GM23338 (cell line): Measurements from ENCODE around the gene IGSF21. TPM values are rescaled to one million over a fixed set of nuclear protein-coding genes. Genes with fewer than 3 reads are reported as not detected.

Source experiments
- ATAC-seq: fragments of 200-7000 bp; cut with Tn5 transposase; 3 replicates; pipeline ENCODE4 v1.9.1; 2020
- DNase-seq: peaks from one replicate; pipeline ENCODE4 v3.0.0-alpha.2; 2015; ENCODE audit warnings: low spot score
- H2AFZ ChIP-seq: fragments of 200-600 bp; sonication (generic); 2 replicates; pipeline ENCODE4 v1.8.0; 2016; ENCODE audit warnings: antibody characterized with exemption, mild to moderate bottlenecking, moderate library complexity
- H3F3A ChIP-seq: fragments of 200-600 bp; sonication (generic); replicated peaks from 2 replicates; pipeline ENCODE4 v1.8.0; 2017; ENCODE audit warnings: antibody characterized with exemption, mixed run types, low read depth
- H3K27ac ChIP-seq: fragments of 200-600 bp; sonication (generic); 2 replicates; pipeline ENCODE4 v1.6.1; 2016; ENCODE audit warnings: low read depth
- H3K27me3 ChIP-seq: fragments of 200-600 bp; sonication (generic); 2 replicates; pipeline ENCODE4 v1.8.0; 2016; ENCODE audit warnings: mild to moderate bottlenecking, mixed run types, moderate library complexity; ENCODE audit not compliant: insufficient read depth
- H3K36me3 ChIP-seq: fragments of 200-600 bp; sonication (generic); 2 replicates; pipeline ENCODE4 v1.8.0; 2016; ENCODE audit warnings: mild to moderate bottlenecking; ENCODE audit not compliant: insufficient read depth
- H3K4me1 ChIP-seq: fragments of 200-600 bp; sonication (generic); 2 replicates; pipeline ENCODE4 v1.8.0; 2016; ENCODE audit warnings: mild to moderate bottlenecking, moderate library complexity; ENCODE audit not compliant: insufficient read depth
- H3K4me2 ChIP-seq: fragments of 200-600 bp; sonication (generic); 2 replicates; pipeline ENCODE4 v1.7.1; 2017; ENCODE audit warnings: mixed run types
- H3K4me3 ChIP-seq: fragments of 200-600 bp; sonication (generic); 2 replicates; pipeline ENCODE4 v1.6.1; 2016; ENCODE audit warnings: mixed run types
- H3K79me2 ChIP-seq: fragments of 200-600 bp; sonication (generic); replicated peaks from 2 replicates; pipeline ENCODE4 v1.8.0; 2017; ENCODE audit warnings: mild to moderate bottlenecking; ENCODE audit not compliant: insufficient read depth
- H3K9me2 ChIP-seq: fragments of 200-600 bp; sonication (generic); 2 replicates; pipeline ENCODE4 v1.8.0; 2017; ENCODE audit not compliant: insufficient read depth
- H4K20me1 ChIP-seq: fragments of 200-600 bp; sonication (generic); replicated peaks from 2 replicates; pipeline ENCODE4 v1.8.0; 2017; ENCODE audit warnings: mild to moderate bottlenecking; ENCODE audit not compliant: insufficient read depth
- H3K27ac Mint-ChIP-seq: 2 replicates; pipeline ENCODE4 v1.8.0; 2020; ENCODE audit warnings: inconsistent platforms, mild to moderate bottlenecking, moderate library complexity, mixed read lengths
- H3K27me3 Mint-ChIP-seq: 3 replicates; pipeline ENCODE4 v1.8.0; 2022; ENCODE audit warnings: low read depth, mild to moderate bottlenecking, moderate library complexity, mixed read lengths, inconsistent platforms; ENCODE audit not compliant: insufficient read depth, poor library complexity
- H3K36me3 Mint-ChIP-seq: 3 replicates; pipeline ENCODE4 v1.8.0; 2021; ENCODE audit warnings: low read depth, mild to moderate bottlenecking, inconsistent platforms, moderate library complexity, mixed read lengths
- H3K4me1 Mint-ChIP-seq: 3 replicates; pipeline ENCODE4 v1.8.0; 2020; ENCODE audit warnings: mild to moderate bottlenecking, inconsistent platforms, mixed read lengths
- H3K4me3 Mint-ChIP-seq: 3 replicates; pipeline ENCODE4 v1.8.0; 2021; ENCODE audit warnings: moderate library complexity, mild to moderate bottlenecking, inconsistent platforms, mixed read lengths
- H3K9me3 Mint-ChIP-seq: 3 replicates; pipeline ENCODE4 v1.8.0; 2020; ENCODE audit warnings: moderate library complexity, mild to moderate bottlenecking, inconsistent platforms, mixed read lengths
- CREB1 ChIP-seq: fragments of 250-450 bp; sonication (Bioruptor Pico); IDR thresholded peaks from 2 replicates; pipeline ENCODE4 v1.5.0; 2020; ENCODE audit warnings: low read depth, mild to moderate bottlenecking, moderate library complexity
- CTCF ChIP-seq, 2 experiments: fragments of 200-600 bp in 1 of 2; sonication (generic) in 1 of 2; conservative IDR thresholded peaks; 2 replicates each; pipeline versions ENCODE4 v1.5.1 to v1.6.1; 2016 to 2017; ENCODE audit warnings: antibody characterized with exemption in 2 of 2, low read depth in 2 of 2, mild to moderate bottlenecking in 2 of 2, moderate library complexity in 1 of 2
- EZH2 ChIP-seq: fragments of 200-600 bp; sonication (generic); IDR thresholded peaks from one replicate; pipeline ENCODE4 v1.8.0; 2017; ENCODE audit warnings: antibody characterized with exemption, mild to moderate bottlenecking, low read depth; ENCODE audit not compliant: unreplicated experiment
- EZH2phosphoT487 ChIP-seq: fragments of 200-600 bp; sonication (generic); IDR thresholded peaks from one replicate; pipeline ENCODE4 v1.8.1; 2018; ENCODE audit warnings: antibody characterized with exemption; ENCODE audit not compliant: unreplicated experiment
- JUNB ChIP-seq: IDR thresholded peaks from one replicate; pipeline ENCODE4 v1.6.1; 2016; ENCODE audit warnings: antibody characterized with exemption; ENCODE audit not compliant: unreplicated experiment
- NANOG ChIP-seq: IDR thresholded peaks from 2 replicates; pipeline ENCODE4 v1.6.1; 2016; ENCODE audit warnings: antibody characterized with exemption, borderline replicate concordance
- POLR2AphosphoS5 ChIP-seq: IDR thresholded peaks from 2 replicates; pipeline ENCODE4 v1.6.1; 2016; ENCODE audit warnings: antibody characterized with exemption, low read depth
- STAT1 ChIP-seq: IDR thresholded peaks from one replicate; pipeline ENCODE4 v1.6.1; 2016; ENCODE audit warnings: antibody characterized with exemption; ENCODE audit not compliant: unreplicated experiment
- ZNF114 ChIP-seq: fragments of 250-450 bp; sonication (Bioruptor Pico); IDR thresholded peaks from 2 replicates; pipeline ENCODE4 v1.5.0; 2020; ENCODE audit warnings: mild to moderate bottlenecking, moderate library complexity
- ZNF331 ChIP-seq: fragments of 250-450 bp; sonication (Bioruptor Pico); IDR thresholded peaks from 2 replicates; pipeline ENCODE4 v1.5.0; 2020; ENCODE audit warnings: low read depth, mild to moderate bottlenecking, moderate library complexity
- polyA plus RNA-seq: library from polyadenylated mRNA; unstranded; fragments of >200 nt; fragmentation: Nextera tagmentation; extraction: Ambion mirVana; gene quantifications from 2 replicates; pipeline ENCODE4 v1.2.1, GENCODE V29; 2016
- total RNA-seq: library from RNA; depleted of rRNA; stranded (reverse); fragments of >200 nt; shearing (Covaris generic); gene quantifications from 2 replicates; pipeline ENCODE4 v1.2.3, GENCODE V29; 2014
- TF ChIP-seq, protein P1 (sequence below): IDR thresholded peaks from 2 replicates; pipeline ENCODE4 v1.6.1; 2016; ENCODE audit warnings: antibody characterized with exemption
- TF ChIP-seq, protein P2 (sequence below): fragments of 250-450 bp; sonication (Bioruptor Pico); IDR thresholded peaks from 2 replicates; pipeline ENCODE4 v1.5.0; 2020; ENCODE audit warnings: mild to moderate bottlenecking, moderate library complexity
- TF ChIP-seq, protein P3 (sequence below): IDR thresholded peaks from one replicate; pipeline ENCODE4 v1.6.1; 2018; ENCODE audit warnings: antibody characterized with exemption; ENCODE audit not compliant: unreplicated experiment

Gene IGSF21
- total and polyA plus RNA-seq, 2 experiments from 2014 or later = 15.6 to 15.7 TPM

GRCh38 chr1:18069903-18070302, 37.7 kb upstream of the IGSF21 start:
- Histone ChIP-seq H2AFZ (no peak overlapping the region), H3K36me3 (no peaks in the 10 kb centered on the region), H4K20me1 (no peaks in the 10 kb centered on the region), H3F3A (no peaks in the 10 kb centered on the region), H3K4me1 (no peaks in the 10 kb centered on the region), H3K79me2 (no peaks in the 10 kb centered on the region), H3K27me3 (0 out of 2 replicates have a peak, but pooled peaks cover under 1% of the 10 kb centered on the region), H3K9me2 (0 out of 2 replicates have a peak, but pooled peaks cover 9% of the 10 kb centered on the region), H3K4me2 (no peak overlapping the region), H3K4me3 (no peak overlapping the region), H3K27ac (no peak overlapping the region)
- Mint-ChIP-seq H3K27ac (no peak overlapping the region), H3K4me3 (no peak overlapping the region), H3K27me3 (peaks cover 8% of the 10 kb centered on the region), H3K4me1 (no peaks in the 10 kb centered on the region), H3K36me3 (no peaks in the 10 kb centered on the region), H3K9me3 (no peaks in the 10 kb centered on the region; the same call in 2 of the 3 replicates)
- ATAC-seq (no peak), DNase-seq (no peak)
- no peak for TF ChIP-seq STAT1
- TF ChIP-seq EZH2phosphoT487 = no peak
- TF ChIP-seq, protein P1, sequence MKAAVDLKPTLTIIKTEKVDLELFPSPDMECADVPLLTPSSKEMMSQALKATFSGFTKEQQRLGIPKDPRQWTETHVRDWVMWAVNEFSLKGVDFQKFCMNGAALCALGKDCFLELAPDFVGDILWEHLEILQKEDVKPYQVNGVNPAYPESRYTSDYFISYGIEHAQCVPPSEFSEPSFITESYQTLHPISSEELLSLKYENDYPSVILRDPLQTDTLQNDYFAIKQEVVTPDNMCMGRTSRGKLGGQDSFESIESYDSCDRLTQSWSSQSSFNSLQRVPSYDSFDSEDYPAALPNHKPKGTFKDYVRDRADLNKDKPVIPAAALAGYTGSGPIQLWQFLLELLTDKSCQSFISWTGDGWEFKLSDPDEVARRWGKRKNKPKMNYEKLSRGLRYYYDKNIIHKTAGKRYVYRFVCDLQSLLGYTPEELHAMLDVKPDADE = no peak
- TF ChIP-seq, protein P2, sequence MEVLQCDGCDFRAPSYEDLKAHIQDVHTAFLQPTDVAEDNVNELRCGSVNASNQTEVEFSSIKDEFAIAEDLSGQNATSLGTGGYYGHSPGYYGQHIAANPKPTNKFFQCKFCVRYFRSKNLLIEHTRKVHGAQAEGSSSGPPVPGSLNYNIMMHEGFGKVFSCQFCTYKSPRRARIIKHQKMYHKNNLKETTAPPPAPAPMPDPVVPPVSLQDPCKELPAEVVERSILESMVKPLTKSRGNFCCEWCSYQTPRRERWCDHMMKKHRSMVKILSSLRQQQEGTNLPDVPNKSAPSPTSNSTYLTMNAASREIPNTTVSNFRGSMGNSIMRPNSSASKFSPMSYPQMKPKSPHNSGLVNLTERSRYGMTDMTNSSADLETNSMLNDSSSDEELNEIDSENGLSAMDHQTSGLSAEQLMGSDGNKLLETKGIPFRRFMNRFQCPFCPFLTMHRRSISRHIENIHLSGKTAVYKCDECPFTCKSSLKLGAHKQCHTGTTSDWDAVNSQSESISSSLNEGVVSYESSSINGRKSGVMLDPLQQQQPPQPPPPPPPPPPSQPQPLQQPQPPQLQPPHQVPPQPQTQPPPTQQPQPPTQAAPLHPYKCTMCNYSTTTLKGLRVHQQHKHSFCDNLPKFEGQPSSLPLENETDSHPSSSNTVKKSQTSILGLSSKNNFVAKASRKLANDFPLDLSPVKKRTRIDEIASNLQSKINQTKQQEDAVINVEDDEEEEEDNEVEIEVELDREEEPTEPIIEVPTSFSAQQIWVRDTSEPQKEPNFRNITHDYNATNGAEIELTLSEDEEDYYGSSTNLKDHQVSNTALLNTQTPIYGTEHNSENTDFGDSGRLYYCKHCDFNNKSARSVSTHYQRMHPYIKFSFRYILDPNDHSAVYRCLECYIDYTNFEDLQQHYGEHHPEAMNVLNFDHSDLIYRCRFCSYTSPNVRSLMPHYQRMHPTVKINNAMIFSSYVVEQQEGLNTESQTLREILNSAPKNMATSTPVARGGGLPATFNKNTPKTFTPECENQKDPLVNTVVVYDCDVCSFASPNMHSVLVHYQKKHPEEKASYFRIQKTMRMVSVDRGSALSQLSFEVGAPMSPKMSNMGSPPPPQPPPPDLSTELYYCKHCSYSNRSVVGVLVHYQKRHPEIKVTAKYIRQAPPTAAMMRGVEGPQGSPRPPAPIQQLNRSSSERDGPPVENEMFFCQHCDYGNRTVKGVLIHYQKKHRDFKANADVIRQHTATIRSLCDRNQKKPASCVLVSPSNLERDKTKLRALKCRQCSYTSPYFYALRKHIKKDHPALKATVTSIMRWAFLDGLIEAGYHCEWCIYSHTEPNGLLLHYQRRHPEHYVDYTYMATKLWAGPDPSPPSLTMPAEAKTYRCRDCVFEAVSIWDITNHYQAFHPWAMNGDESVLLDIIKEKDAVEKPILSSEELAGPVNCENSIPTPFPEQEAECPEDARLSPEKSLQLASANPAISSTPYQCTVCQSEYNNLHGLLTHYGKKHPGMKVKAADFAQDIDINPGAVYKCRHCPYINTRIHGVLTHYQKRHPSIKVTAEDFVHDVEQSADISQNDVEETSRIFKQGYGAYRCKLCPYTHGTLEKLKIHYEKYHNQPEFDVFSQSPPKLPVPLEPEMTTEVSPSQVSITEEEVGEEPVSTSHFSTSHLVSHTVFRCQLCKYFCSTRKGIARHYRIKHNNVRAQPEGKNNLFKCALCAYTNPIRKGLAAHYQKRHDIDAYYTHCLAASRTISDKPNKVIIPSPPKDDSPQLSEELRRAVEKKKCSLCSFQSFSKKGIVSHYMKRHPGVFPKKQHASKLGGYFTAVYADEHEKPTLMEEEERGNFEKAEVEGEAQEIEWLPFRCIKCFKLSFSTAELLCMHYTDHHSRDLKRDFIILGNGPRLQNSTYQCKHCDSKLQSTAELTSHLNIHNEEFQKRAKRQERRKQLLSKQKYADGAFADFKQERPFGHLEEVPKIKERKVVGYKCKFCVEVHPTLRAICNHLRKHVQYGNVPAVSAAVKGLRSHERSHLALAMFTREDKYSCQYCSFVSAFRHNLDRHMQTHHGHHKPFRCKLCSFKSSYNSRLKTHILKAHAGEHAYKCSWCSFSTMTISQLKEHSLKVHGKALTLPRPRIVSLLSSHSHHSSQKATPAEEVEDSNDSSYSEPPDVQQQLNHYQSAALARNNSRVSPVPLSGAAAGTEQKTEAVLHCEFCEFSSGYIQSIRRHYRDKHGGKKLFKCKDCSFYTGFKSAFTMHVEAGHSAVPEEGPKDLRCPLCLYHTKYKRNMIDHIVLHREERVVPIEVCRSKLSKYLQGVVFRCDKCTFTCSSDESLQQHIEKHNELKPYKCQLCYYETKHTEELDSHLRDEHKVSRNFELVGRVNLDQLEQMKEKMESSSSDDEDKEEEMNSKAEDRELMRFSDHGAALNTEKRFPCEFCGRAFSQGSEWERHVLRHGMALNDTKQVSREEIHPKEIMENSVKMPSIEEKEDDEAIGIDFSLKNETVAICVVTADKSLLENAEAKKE (CRISPR knock-in tag) = no peak
- no peak for TF ChIP-seq POLR2AphosphoS5
- TF ChIP-seq CTCF (conservative IDR thresholded peaks at IDR 0.05; ENCODE audit: low read depth in 2 of 2) = no peak
- TF ChIP-seq ZNF114 (CRISPR knock-in tag) = no peak
- no peak for TF ChIP-seq ZNF331 (CRISPR knock-in tag)
- TF ChIP-seq EZH2 = no peak
- no peak for TF ChIP-seq JUNB
- no peak for TF ChIP-seq CREB1 (CRISPR knock-in tag)
- TF ChIP-seq, protein P3, sequence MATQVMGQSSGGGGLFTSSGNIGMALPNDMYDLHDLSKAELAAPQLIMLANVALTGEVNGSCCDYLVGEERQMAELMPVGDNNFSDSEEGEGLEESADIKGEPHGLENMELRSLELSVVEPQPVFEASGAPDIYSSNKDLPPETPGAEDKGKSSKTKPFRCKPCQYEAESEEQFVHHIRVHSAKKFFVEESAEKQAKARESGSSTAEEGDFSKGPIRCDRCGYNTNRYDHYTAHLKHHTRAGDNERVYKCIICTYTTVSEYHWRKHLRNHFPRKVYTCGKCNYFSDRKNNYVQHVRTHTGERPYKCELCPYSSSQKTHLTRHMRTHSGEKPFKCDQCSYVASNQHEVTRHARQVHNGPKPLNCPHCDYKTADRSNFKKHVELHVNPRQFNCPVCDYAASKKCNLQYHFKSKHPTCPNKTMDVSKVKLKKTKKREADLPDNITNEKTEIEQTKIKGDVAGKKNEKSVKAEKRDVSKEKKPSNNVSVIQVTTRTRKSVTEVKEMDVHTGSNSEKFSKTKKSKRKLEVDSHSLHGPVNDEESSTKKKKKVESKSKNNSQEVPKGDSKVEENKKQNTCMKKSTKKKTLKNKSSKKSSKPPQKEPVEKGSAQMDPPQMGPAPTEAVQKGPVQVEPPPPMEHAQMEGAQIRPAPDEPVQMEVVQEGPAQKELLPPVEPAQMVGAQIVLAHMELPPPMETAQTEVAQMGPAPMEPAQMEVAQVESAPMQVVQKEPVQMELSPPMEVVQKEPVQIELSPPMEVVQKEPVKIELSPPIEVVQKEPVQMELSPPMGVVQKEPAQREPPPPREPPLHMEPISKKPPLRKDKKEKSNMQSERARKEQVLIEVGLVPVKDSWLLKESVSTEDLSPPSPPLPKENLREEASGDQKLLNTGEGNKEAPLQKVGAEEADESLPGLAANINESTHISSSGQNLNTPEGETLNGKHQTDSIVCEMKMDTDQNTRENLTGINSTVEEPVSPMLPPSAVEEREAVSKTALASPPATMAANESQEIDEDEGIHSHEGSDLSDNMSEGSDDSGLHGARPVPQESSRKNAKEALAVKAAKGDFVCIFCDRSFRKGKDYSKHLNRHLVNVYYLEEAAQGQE = no peak
- TF ChIP-seq NANOG = no peak
